H1 (cell line): Measurements from ENCODE around the gene UPF2. TPM values are rescaled to one million over a fixed set of nuclear protein-coding genes. Genes with fewer than 3 reads are reported as not detected.

Experiments used
- CTCF ChIA-PET: fragments of 300-600 bp; sonication (Branson Sonifier 250); formaldehyde crosslinking; loops from one replicate; lab custom pipeline; 2021; ENCODE audit not compliant: partially characterized antibody; lab: Charles Lee
- POLR2A ChIA-PET: fragments of 300-600 bp; sonication (Branson Sonifier 250); formaldehyde crosslinking; loops from one replicate; lab custom pipeline; 2021; ENCODE audit warnings: inconsistent platforms; ENCODE audit not compliant: partially characterized antibody; lab: Charles Lee
- DNase-seq, 2 experiments: peaks; one replicate each; pipeline versions ENCODE4 v3.0.0 to v3.0.0-alpha.2; 2010 to 2022; ENCODE audit warnings: low spot score in 2 of 2, low read depth in 1 of 2, mixed read lengths in 1 of 2
- FAIRE-seq: peaks from 2 replicates; lab custom pipeline; 2011; peaks lifted over from hg19 to GRCh38; lab: Jason Lieb, UNC
- H2AFZ ChIP-seq: 2 replicates; pipeline ENCODE4 v1.8.1; 2012; ENCODE audit warnings: low read length, inconsistent platforms
- H2AK5ac ChIP-seq: 2 replicates; pipeline ENCODE4 v1.6.1; 2013; ENCODE audit warnings: low read depth, low read length
- H2BK120ac ChIP-seq: replicated peaks from 2 replicates; pipeline ENCODE3; 2013; ENCODE audit warnings: low read depth, low read length, inconsistent platforms
- H2BK12ac ChIP-seq: 2 replicates; pipeline ENCODE4 v1.6.1; 2013; ENCODE audit warnings: low read depth, low read length
- H2BK15ac ChIP-seq: 2 replicates; pipeline ENCODE4 v1.6.1; 2013; ENCODE audit warnings: low read length
- H2BK20ac ChIP-seq: 2 replicates; pipeline ENCODE4 v1.6.1; 2013; ENCODE audit warnings: low read length
- H2BK5ac ChIP-seq: 2 replicates; pipeline ENCODE4 v1.6.1; 2013; ENCODE audit warnings: low read depth, low read length
- H3K14ac ChIP-seq: 2 replicates; pipeline ENCODE4 v1.6.1; 2013; ENCODE audit warnings: inconsistent platforms; ENCODE audit not compliant: insufficient read length
- H3K18ac ChIP-seq: 2 replicates; pipeline ENCODE4 v1.6.1; 2013; ENCODE audit warnings: low read length; ENCODE audit errors: extremely low read depth
- H3K23ac ChIP-seq: 2 replicates; pipeline ENCODE4 v1.6.1; 2013; ENCODE audit warnings: inconsistent platforms; ENCODE audit not compliant: insufficient read length
- H3K23me2 ChIP-seq: 2 replicates; pipeline ENCODE4 v1.6.1; 2013; ENCODE audit warnings: low read depth, low read length
- H3K27ac ChIP-seq: 2 replicates; pipeline ENCODE4 v1.6.1; 2011; ENCODE audit warnings: low read depth, low read length, inconsistent platforms
- H3K27me3 ChIP-seq, 4 experiments: replicated peaks in 1 of 4; 1 replicate in 1 of 4; 2 replicates in 3 of 4; pipeline versions ENCODE4 v1.6.1 to v1.8.1; 2011 to 2013; ENCODE audit warnings: low read length in 3 of 4, mild to moderate bottlenecking in 3 of 4, inconsistent platforms in 2 of 4, mixed read lengths in 2 of 4, moderate library complexity in 1 of 4; ENCODE audit not compliant: control insufficient read depth in 3 of 4, insufficient read depth in 3 of 4; ENCODE audit errors: extremely low read depth in 1 of 4
- H3K36me3 ChIP-seq, 4 experiments: 2 replicates each; pipeline versions ENCODE4 v1.6.1 to v1.8.1; 2011 to 2013; ENCODE audit warnings: mild to moderate bottlenecking in 4 of 4, low read length in 3 of 4, moderate library complexity in 2 of 4, control low read depth in 1 of 4, inconsistent platforms in 1 of 4; ENCODE audit not compliant: insufficient read depth in 4 of 4, control insufficient read depth in 2 of 4
- H3K4ac ChIP-seq: replicated peaks from 2 replicates; pipeline ENCODE3; 2013; ENCODE audit warnings: low read length, low read depth, mixed read lengths, inconsistent platforms; ENCODE audit not compliant: insufficient read length
- H3K4me1 ChIP-seq, 4 experiments: replicated peaks in 1 of 4; 1 replicate in 1 of 4; 2 replicates in 3 of 4; pipeline versions ENCODE4 v1.6.1 to v1.8.1; 2011 to 2013; ENCODE audit warnings: low read length in 3 of 4, inconsistent platforms in 2 of 4, mixed read lengths in 1 of 4; ENCODE audit not compliant: insufficient read depth in 4 of 4, control insufficient read depth in 3 of 4
- H3K4me2 ChIP-seq, 2 experiments: 2 replicates each; pipeline versions ENCODE4 v1.6.1 to v1.8.1; 2011 to 2013; ENCODE audit warnings: low read depth in 2 of 2, low read length in 2 of 2, control low read depth in 1 of 2, inconsistent platforms in 1 of 2, mild to moderate bottlenecking in 1 of 2; ENCODE audit not compliant: insufficient read depth in 1 of 2
- H3K4me3 ChIP-seq, 4 experiments: fragments of 200-600, 300-600 bp in 1 of 4; sonication (generic), shearing (Covaris generic), sonication (Bioruptor Twin) in 1 of 4; 2 replicates each; pipeline versions ENCODE4 v1.5.1 to v1.8.1; 2011 to 2016; ENCODE audit warnings: low read length in 4 of 4, low read depth in 3 of 4, control low read depth in 2 of 4, inconsistent platforms in 2 of 4, mild to moderate bottlenecking in 2 of 4, mixed read lengths in 1 of 4, moderate library complexity in 1 of 4; ENCODE audit not compliant: insufficient read depth in 2 of 4; ENCODE audit errors: extremely low read depth in 1 of 4
- H3K56ac ChIP-seq: replicated peaks from 2 replicates; pipeline ENCODE3; 2013; ENCODE audit warnings: low read depth, mild to moderate bottlenecking, mixed read lengths, low read length, inconsistent platforms; ENCODE audit not compliant: insufficient read length
- H3K79me1 ChIP-seq: 2 replicates; pipeline ENCODE4 v1.6.1; 2013; ENCODE audit warnings: low read depth, low read length, control low read depth
- H3K79me2 ChIP-seq, 2 experiments: 2 replicates each; pipeline versions ENCODE4 v1.6.1 to v1.8.1; 2012 to 2013; ENCODE audit warnings: low read length in 2 of 2, mild to moderate bottlenecking in 2 of 2, inconsistent platforms in 1 of 2; ENCODE audit not compliant: insufficient read depth in 2 of 2, control insufficient read depth in 1 of 2
- H3K9ac ChIP-seq, 4 experiments: replicated peaks in 1 of 4; 1 replicate in 1 of 4; 2 replicates in 3 of 4; pipeline versions ENCODE4 v1.6.1 to v1.8.1; 2011 to 2013; ENCODE audit warnings: low read depth in 3 of 4, low read length in 3 of 4, control low read depth in 2 of 4, mild to moderate bottlenecking in 2 of 4, moderate library complexity in 2 of 4, inconsistent platforms in 1 of 4; ENCODE audit errors: extremely low read depth in 1 of 4
- H3K9me3 ChIP-seq, 2 experiments: 2 replicates each; pipeline versions ENCODE4 v1.6.1 to v1.8.1; 2012 to 2013; ENCODE audit warnings: mild to moderate bottlenecking in 2 of 2, moderate library complexity in 2 of 2, control low read depth in 1 of 2, inconsistent platforms in 1 of 2, low read depth in 1 of 2, low read length in 1 of 2, mixed read lengths in 1 of 2; ENCODE audit not compliant: insufficient read depth in 2 of 2
- H4K20me1 ChIP-seq, 2 experiments: replicated peaks in 1 of 2; 2 replicates each; pipeline versions ENCODE3 to v1.8.1; 2011 to 2013; ENCODE audit warnings: inconsistent platforms in 2 of 2, low read length in 2 of 2, mild to moderate bottlenecking in 1 of 2; ENCODE audit not compliant: insufficient read depth in 2 of 2, control insufficient read depth in 1 of 2
- H4K5ac ChIP-seq: 2 replicates; pipeline ENCODE4 v1.6.1; 2013; ENCODE audit warnings: low read length, low read depth, mixed read lengths, inconsistent platforms; ENCODE audit not compliant: insufficient read length
- H4K8ac ChIP-seq: 2 replicates; pipeline ENCODE4 v1.8.0; 2013; ENCODE audit warnings: mild to moderate bottlenecking, moderate library complexity, low read length, inconsistent platforms; ENCODE audit not compliant: insufficient read depth; ENCODE audit errors: extremely low read depth
- H4K91ac ChIP-seq: replicated peaks from 2 replicates; pipeline ENCODE3; 2013; ENCODE audit warnings: low read length, mixed read lengths, inconsistent platforms; ENCODE audit not compliant: insufficient read length
- ASH2L ChIP-seq: fragments of 200-600, 300-600 bp; sonication (generic); IDR thresholded peaks from one replicate; pipeline ENCODE4 v1.7.1; 2017; ENCODE audit warnings: low read length
- CBX8 ChIP-seq: fragments of 300-800, 300-1000 bp; sonication (generic); IDR thresholded peaks from 2 replicates; pipeline ENCODE4 v1.7.1; 2016; ENCODE audit warnings: low read depth, low read length, borderline replicate concordance
- CEBPB ChIP-seq: IDR thresholded peaks from 2 replicates; pipeline ENCODE4 v1.6.1; 2012; ENCODE audit warnings: low read depth, low read length
- CTCF ChIP-seq, 3 experiments: IDR thresholded peaks; 1 replicate in 2 of 3; 2 replicates in 1 of 3; pipeline versions ENCODE4 v1.5.1 to v1.6.1; 2011; ENCODE audit warnings: low read length in 3 of 3, mild to moderate bottlenecking in 3 of 3, inconsistent platforms in 2 of 3, low read depth in 1 of 3, moderate library complexity in 1 of 3; ENCODE audit not compliant: insufficient read depth in 1 of 3; ENCODE audit errors: control extremely low read depth in 1 of 3
- HDAC6 ChIP-seq: IDR thresholded peaks from one replicate; pipeline ENCODE4 v1.7.1; 2012; ENCODE audit warnings: low read depth, mild to moderate bottlenecking, inconsistent platforms, low read length, moderate library complexity
- WGBS, 2 experiments: shearing (Covaris generic) in 1 of 2; methylation state at CpG; one replicate each; pipeline versions ENCODE4 v1.1.6 to v1.1.7; 2013 to 2015; ENCODE audit warnings: low lambda C conversion rate in 2 of 2, mixed read lengths in 2 of 2, inconsistent platforms in 1 of 2, low coverage in 1 of 2, missing lambda C conversion rate in 1 of 2; ENCODE audit not compliant: insufficient replicate concordance in 2 of 2, insufficient coverage in 1 of 2, insufficient read length in 1 of 2; ENCODE audit errors: extremely low coverage in 1 of 2, missing lambda C conversion rate in 1 of 2; 5-methylcytosine and 5-hydroxymethylcytosine counted together
- polyA plus RNA-seq, 7 experiments: library from polyadenylated mRNA; depleted of rRNA in 3 of 7; stranded (reverse) in 5 of 7; unstranded in 2 of 7; fragments of >200 nt in 5 of 7; fragments of 200-250 nt in 2 of 7; gene quantifications; 1 replicate in 5 of 7; 2 replicates in 1 of 7; 4 replicates in 1 of 7; pipeline versions ENCODE4 v1.2.1 to v1.2.3, GENCODE V29; 2011 to 2013; ENCODE audit warnings: missing spikeins in 2 of 7, mixed read lengths in 2 of 7
- total RNA-seq: library from RNA; stranded (reverse); fragmentation: NEBNext Ultra II Directional; extraction: Animal tissue kit (Norgen Biotek cat#: 25700); gene quantifications from 2 replicates; pipeline ENCODE4 v1.2.1, GENCODE V29; 2021

Gene UPF2
- total and polyA plus RNA-seq, 2 of the 8 experiments (the other 6 are each of a cell fraction or from before 2014, with no cell fraction given): 6.2 to 32.8 TPM

DNA sequence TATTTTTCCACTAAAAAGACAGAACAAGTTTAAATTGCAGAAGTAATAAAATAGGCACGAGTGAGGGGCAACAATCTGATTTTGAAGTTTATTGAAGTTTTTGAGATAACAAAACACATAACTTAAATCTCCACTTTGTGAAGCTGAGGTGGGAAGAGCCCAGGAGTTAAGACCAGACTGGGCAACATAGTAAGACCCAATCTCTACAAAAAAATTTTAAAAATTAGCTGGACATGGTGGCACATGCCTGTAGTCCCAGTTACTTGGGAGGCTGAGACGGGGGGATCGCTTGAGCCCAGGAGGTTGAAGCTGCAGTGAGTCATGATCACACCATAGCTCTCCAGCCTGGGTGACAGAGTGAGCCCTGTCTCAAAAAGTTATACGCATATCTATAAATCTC lies 11.2 kb downstream of the UPF2 start:
- Histone ChIP-seq H2AK5ac (no peak overlapping the region), H2BK20ac (no peak overlapping the region), H4K8ac (no peak overlapping the region), H2BK12ac (no peak overlapping the region), H3K79me1 (peaks cover 4% of the 10 kb centered on the region), H3K4me1 (no peaks in the 10 kb centered on the region), H2BK15ac (no peak overlapping the region), H3K4ac (no peak overlapping the region), H2BK120ac (no peak overlapping the region), H3K56ac (no peak overlapping the region), H4K5ac (no peak overlapping the region), H2BK5ac (no peak overlapping the region), H3K79me2 (peaks cover 0 to 51% of the 10 kb centered on the region in 2 experiments; a peak in 3 of 4 replicates), H3K27me3 (no peaks in the 10 kb centered on the region), H3K18ac (no peak overlapping the region), H3K4me3 (no peak overlapping the region), H4K20me1 (peaks cover 0 to 4% of the 10 kb centered on the region in 2 experiments), H3K23ac (no peak overlapping the region), H3K36me3 (peaks cover 9 to 47% (median 19%) of the 10 kb centered on the region in 4 experiments), H3K23me2 (no peaks in the 10 kb centered on the region), H3K9ac (no peak overlapping the region), H3K27ac (no peak overlapping the region), H4K91ac (no peak overlapping the region), H3K4me2 (no peak overlapping the region), H2AFZ (no peak overlapping the region), H3K9me3 (no peaks in the 10 kb centered on the region), H3K14ac (no peak overlapping the region)
- FAIRE-seq (no peak), DNase-seq (no peak)
- POLR2A ChIA-PET: interaction anchor here (3.9 kb wide), 1 partner anchor 11 kb away, joined by 17 read pairs; the partner anchor contains the start of gene UPF2
- CTCF ChIA-PET: interaction anchor here (0.6 to 1.2 kb wide), 2 partner anchors 9 to 202 kb away, joined by 4 to 5 read pairs; no protein-coding TSS in a partner anchor
- no peak for TF ChIP-seq ASH2L
- TF ChIP-seq CTCF (IDR thresholded peaks at IDR 0.05; ENCODE audit: control extremely low read depth in 1 of 3, insufficient read depth in 1 of 3, low read depth in 1 of 3, low read length in 3 of 3): no peak
- no peak for TF ChIP-seq CBX8
- no peak for TF ChIP-seq HDAC6
- TF ChIP-seq CEBPB: no peak
- WGBS, 2 experiments: 88% methylated on average over 4 of the region's 4 CpGs; no CpG with 5 or more reads in 1 of the 2 experiments
